PC-9 (cell line): ENCODE data around the gene PRRT1B.

ENCODE experiments used
- CTCF ChIP-seq: fragments of 200-600 bp; sonication (generic); conservative IDR thresholded peaks from 2 replicates; pipeline ENCODE4 v1.6.1; 2017; ENCODE audit warnings: mixed run types, antibody characterized with exemption, mild to moderate bottlenecking, moderate library complexity
- EZH2 ChIP-seq: fragments of 200-600 bp; sonication (generic); IDR thresholded peaks from 2 replicates; pipeline ENCODE4 v1.8.0; 2017; ENCODE audit warnings: antibody characterized with exemption, low read depth

- TF ChIP-seq CTCF (no peak), EZH2 (no peak)
Observed at GRCh38 chr9:131603199-131603598, 57.9 kb downstream of the PRRT1B start.
